GM23338 (cell line): ENCODE data around the gene NXPH3. TPM values are rescaled to one million over a fixed set of nuclear protein-coding genes. Genes with fewer than 3 reads are reported as not detected.

ENCODE experiments used
- ATAC-seq: fragments of 200-7000 bp; cut with Tn5 transposase; 3 replicates; pipeline ENCODE4 v1.9.1; 2020
- DNase-seq: peaks from one replicate; pipeline ENCODE4 v3.0.0-alpha.2; 2015; ENCODE audit warnings: low spot score
- H2AFZ ChIP-seq: fragments of 200-600 bp; sonication (generic); 2 replicates; pipeline ENCODE4 v1.8.0; 2016; ENCODE audit warnings: antibody characterized with exemption, mild to moderate bottlenecking, moderate library complexity
- H3F3A ChIP-seq: fragments of 200-600 bp; sonication (generic); replicated peaks from 2 replicates; pipeline ENCODE4 v1.8.0; 2017; ENCODE audit warnings: antibody characterized with exemption, mixed run types, low read depth
- H3K27ac ChIP-seq: fragments of 200-600 bp; sonication (generic); 2 replicates; pipeline ENCODE4 v1.6.1; 2016; ENCODE audit warnings: low read depth
- H3K27me3 ChIP-seq: fragments of 200-600 bp; sonication (generic); 2 replicates; pipeline ENCODE4 v1.8.0; 2016; ENCODE audit warnings: mild to moderate bottlenecking, mixed run types, moderate library complexity; ENCODE audit not compliant: insufficient read depth
- H3K36me3 ChIP-seq: fragments of 200-600 bp; sonication (generic); 2 replicates; pipeline ENCODE4 v1.8.0; 2016; ENCODE audit warnings: mild to moderate bottlenecking; ENCODE audit not compliant: insufficient read depth
- H3K4me1 ChIP-seq: fragments of 200-600 bp; sonication (generic); 2 replicates; pipeline ENCODE4 v1.8.0; 2016; ENCODE audit warnings: mild to moderate bottlenecking, moderate library complexity; ENCODE audit not compliant: insufficient read depth
- H3K4me2 ChIP-seq: fragments of 200-600 bp; sonication (generic); 2 replicates; pipeline ENCODE4 v1.7.1; 2017; ENCODE audit warnings: mixed run types
- H3K4me3 ChIP-seq: fragments of 200-600 bp; sonication (generic); 2 replicates; pipeline ENCODE4 v1.6.1; 2016; ENCODE audit warnings: mixed run types
- H3K79me2 ChIP-seq: fragments of 200-600 bp; sonication (generic); replicated peaks from 2 replicates; pipeline ENCODE4 v1.8.0; 2017; ENCODE audit warnings: mild to moderate bottlenecking; ENCODE audit not compliant: insufficient read depth
- H3K9me2 ChIP-seq: fragments of 200-600 bp; sonication (generic); 2 replicates; pipeline ENCODE4 v1.8.0; 2017; ENCODE audit not compliant: insufficient read depth
- H4K20me1 ChIP-seq: fragments of 200-600 bp; sonication (generic); replicated peaks from 2 replicates; pipeline ENCODE4 v1.8.0; 2017; ENCODE audit warnings: mild to moderate bottlenecking; ENCODE audit not compliant: insufficient read depth
- H3K27ac Mint-ChIP-seq: 2 replicates; pipeline ENCODE4 v1.8.0; 2020; ENCODE audit warnings: inconsistent platforms, mild to moderate bottlenecking, moderate library complexity, mixed read lengths
- H3K27me3 Mint-ChIP-seq: 3 replicates; pipeline ENCODE4 v1.8.0; 2022; ENCODE audit warnings: low read depth, mild to moderate bottlenecking, moderate library complexity, mixed read lengths, inconsistent platforms; ENCODE audit not compliant: insufficient read depth, poor library complexity
- H3K36me3 Mint-ChIP-seq: 3 replicates; pipeline ENCODE4 v1.8.0; 2021; ENCODE audit warnings: low read depth, mild to moderate bottlenecking, inconsistent platforms, moderate library complexity, mixed read lengths
- H3K4me1 Mint-ChIP-seq: 3 replicates; pipeline ENCODE4 v1.8.0; 2020; ENCODE audit warnings: mild to moderate bottlenecking, inconsistent platforms, mixed read lengths
- H3K4me3 Mint-ChIP-seq: 3 replicates; pipeline ENCODE4 v1.8.0; 2021; ENCODE audit warnings: moderate library complexity, mild to moderate bottlenecking, inconsistent platforms, mixed read lengths
- H3K9me3 Mint-ChIP-seq: 3 replicates; pipeline ENCODE4 v1.8.0; 2020; ENCODE audit warnings: moderate library complexity, mild to moderate bottlenecking, inconsistent platforms, mixed read lengths
- CREB1 ChIP-seq: fragments of 250-450 bp; sonication (Bioruptor Pico); IDR thresholded peaks from 2 replicates; pipeline ENCODE4 v1.5.0; 2020; ENCODE audit warnings: low read depth, mild to moderate bottlenecking, moderate library complexity
- CTCF ChIP-seq, 2 experiments: fragments of 200-600 bp in 1 of 2; sonication (generic) in 1 of 2; conservative IDR thresholded peaks; 2 replicates each; pipeline versions ENCODE4 v1.5.1 to v1.6.1; 2016 to 2017; ENCODE audit warnings: antibody characterized with exemption in 2 of 2, low read depth in 2 of 2, mild to moderate bottlenecking in 2 of 2, moderate library complexity in 1 of 2
- ETS1 ChIP-seq: IDR thresholded peaks from 2 replicates; pipeline ENCODE4 v1.6.1; 2016; ENCODE audit warnings: antibody characterized with exemption
- EZH2 ChIP-seq: fragments of 200-600 bp; sonication (generic); IDR thresholded peaks from one replicate; pipeline ENCODE4 v1.8.0; 2017; ENCODE audit warnings: antibody characterized with exemption, mild to moderate bottlenecking, low read depth; ENCODE audit not compliant: unreplicated experiment
- NANOG ChIP-seq: IDR thresholded peaks from 2 replicates; pipeline ENCODE4 v1.6.1; 2016; ENCODE audit warnings: antibody characterized with exemption, borderline replicate concordance
- REST ChIP-seq: IDR thresholded peaks from one replicate; pipeline ENCODE4 v1.6.1; 2018; ENCODE audit warnings: antibody characterized with exemption; ENCODE audit not compliant: unreplicated experiment
- STAT1 ChIP-seq: IDR thresholded peaks from one replicate; pipeline ENCODE4 v1.6.1; 2016; ENCODE audit warnings: antibody characterized with exemption; ENCODE audit not compliant: unreplicated experiment
- ZNF462 ChIP-seq: fragments of 250-450 bp; sonication (Bioruptor Pico); IDR thresholded peaks from 2 replicates; pipeline ENCODE4 v1.5.0; 2020; ENCODE audit warnings: mild to moderate bottlenecking, moderate library complexity
- polyA plus RNA-seq: library from polyadenylated mRNA; unstranded; fragments of >200 nt; fragmentation: Nextera tagmentation; extraction: Ambion mirVana; gene quantifications from 2 replicates; pipeline ENCODE4 v1.2.1, GENCODE V29; 2016
- total RNA-seq: library from RNA; depleted of rRNA; stranded (reverse); fragments of >200 nt; shearing (Covaris generic); gene quantifications from 2 replicates; pipeline ENCODE4 v1.2.3, GENCODE V29; 2014

NXPH3 gene
- total and polyA plus RNA-seq, 2 experiments from 2014 or later: 0.23 to 2.7 TPM

- H3K27me3 ChIP-seq: no peaks in the 10 kb centered on the region
- H3K9me3 Mint-ChIP-seq: no peaks in the 10 kb centered on the region
- H3K36me3 Mint-ChIP-seq: no peaks in the 10 kb centered on the region; the same call in 2 of the 3 replicates
- no peak for ATAC-seq
- no peak overlapping the region for H3K4me3 ChIP-seq
- H3K4me1 Mint-ChIP-seq: peaks cover 12% of the 10 kb centered on the region; the same call in 2 of the 3 replicates
- no peaks in the 10 kb centered on the region for H3K36me3 ChIP-seq
- no peaks in the 10 kb centered on the region for H3K9me2 ChIP-seq
- H3K4me3 Mint-ChIP-seq: no peak overlapping the region
- no peak overlapping the region for H3K27ac Mint-ChIP-seq
- H3K27ac ChIP-seq: no peak overlapping the region
- 0 out of 2 replicates have a peak, but pooled peaks cover 3% of the 10 kb centered on the region for H3F3A ChIP-seq
- peaks cover 9% of the 10 kb centered on the region for H3K27me3 Mint-ChIP-seq
- no peaks in the 10 kb centered on the region for H3K79me2 ChIP-seq
- H3K4me1 ChIP-seq: no peaks in the 10 kb centered on the region
- H3K4me2 ChIP-seq: no peak overlapping the region
- no peak overlapping the region for H2AFZ ChIP-seq
- H4K20me1 ChIP-seq: no peaks in the 10 kb centered on the region
- no peak for TF ChIP-seq CTCF (conservative IDR thresholded peaks at IDR 0.05; ENCODE audit: low read depth in 2 of 2)
- no peak for DNase-seq
Observed at GRCh38 chr17:49587366-49588073, 11.8 kb downstream of the NXPH3 start.

- no peak overlapping the region for H2AFZ ChIP-seq
- no peaks in the 10 kb centered on the region for H3K4me1 ChIP-seq
- H3K79me2 ChIP-seq: no peaks in the 10 kb centered on the region
- peaks cover 9% of the 10 kb centered on the region for H3K27me3 Mint-ChIP-seq
- DNase-seq: no peak
- 0 out of 2 replicates have a peak, but pooled peaks cover 3% of the 10 kb centered on the region for H3F3A ChIP-seq
- no peak overlapping the region for H3K4me3 ChIP-seq
- no peak overlapping the region for H3K4me2 ChIP-seq
- H3K27ac ChIP-seq: no peak overlapping the region
- peaks cover 11% of the 10 kb centered on the region; the same call in 2 of the 3 replicates for H3K4me1 Mint-ChIP-seq
- TF ChIP-seq ETS1: no peak
- TF ChIP-seq REST: no peak
- TF ChIP-seq ZNF462 (CRISPR knock-in tag): no peak
- TF ChIP-seq CREB1 (CRISPR knock-in tag): no peak
- no peak for TF ChIP-seq NANOG
- TF ChIP-seq EZH2: no peak
- no peak for TF ChIP-seq STAT1
- no peaks in the 10 kb centered on the region for H3K9me2 ChIP-seq
- no peaks in the 10 kb centered on the region; the same call in 1 of the 2 replicates for H4K20me1 ChIP-seq
- no peak overlapping the region for H3K27ac Mint-ChIP-seq
- ATAC-seq: no peak
- H3K9me3 Mint-ChIP-seq: no peaks in the 10 kb centered on the region
- H3K36me3 Mint-ChIP-seq: no peaks in the 10 kb centered on the region; the same call in 2 of the 3 replicates
- no peaks in the 10 kb centered on the region for H3K27me3 ChIP-seq
- H3K36me3 ChIP-seq: no peaks in the 10 kb centered on the region
- H3K4me3 Mint-ChIP-seq: no peak overlapping the region
Observed at GRCh38 chr17:49588312-49588711, 12.6 kb downstream of the NXPH3 start.
